ENCODE measurements around the gene KCNIP4.

Gene KCNIP4

GRCh38 chr4:21979196-21979595 lies 30.6 kb upstream of the KCNIP4 start:
- no peak for TF ChIP-seq CTCF (IDR thresholded peaks at IDR 0.05; ENCODE audit: low read depth, low read length)
- H3K4me3 ChIP-seq (ENCODE audit: low read depth, low read length), result no peak overlapping the region

- no peak overlapping the region for H3K4me3 ChIP-seq (ENCODE audit: low read depth, low read length)
- TF ChIP-seq CTCF (IDR thresholded peaks at IDR 0.05; ENCODE audit: low read depth, low read length), result no peak
Measured at GRCh38 chr4:21976166-21976565, 27.6 kb upstream of the KCNIP4 start.

GRCh38 chr4:21973850-21974249 lies 25.3 kb upstream of the KCNIP4 start:
- no peak for TF ChIP-seq CTCF (IDR thresholded peaks at IDR 0.05; ENCODE audit: low read depth, low read length)
- no peak overlapping the region for H3K4me3 ChIP-seq (ENCODE audit: low read depth, low read length)

GRCh38 chr4:21964762-21965319 lies 16.3 kb upstream of the KCNIP4 start:
- TF ChIP-seq CTCF (IDR thresholded peaks at IDR 0.05; ENCODE audit: low read depth, low read length), result no peak
- no peak overlapping the region for H3K4me3 ChIP-seq (ENCODE audit: low read depth, low read length)

GRCh38 chr4:21962691-21963090 lies 14.1 kb upstream of the KCNIP4 start:
- H3K4me3 ChIP-seq (ENCODE audit: low read depth, low read length), result no peak overlapping the region
- TF ChIP-seq CTCF (IDR thresholded peaks at IDR 0.05; ENCODE audit: low read depth, low read length), result no peak

- TF ChIP-seq CTCF (IDR thresholded peaks at IDR 0.05; ENCODE audit: low read depth, low read length), result no peak
- no peak overlapping the region for H3K4me3 ChIP-seq (ENCODE audit: low read depth, low read length)
Measured at GRCh38 chr4:21960793-21961192, 12.2 kb upstream of the KCNIP4 start.

GRCh38 chr4:21954916-21955315 lies 6.3 kb upstream of the KCNIP4 start:
- TF ChIP-seq CTCF (IDR thresholded peaks at IDR 0.05; ENCODE audit: low read depth, low read length), result no peak
- no peak overlapping the region for H3K4me3 ChIP-seq (ENCODE audit: low read depth, low read length)

Measured in WI38 (cell line).